GM21367 (cell line): ENCODE data around the gene GJD2.

Experiments
- ATAC-seq: cut with Tn5 transposase; IDR thresholded peaks from one replicate; pipeline ENCODE4 v1.9.1; 2021; ENCODE audit not compliant: unreplicated experiment

Gene GJD2

GRCh38 chr15:34773917-34774316, 19.1 kb upstream of the GJD2 start:
- ATAC-seq = no peak

DNA sequence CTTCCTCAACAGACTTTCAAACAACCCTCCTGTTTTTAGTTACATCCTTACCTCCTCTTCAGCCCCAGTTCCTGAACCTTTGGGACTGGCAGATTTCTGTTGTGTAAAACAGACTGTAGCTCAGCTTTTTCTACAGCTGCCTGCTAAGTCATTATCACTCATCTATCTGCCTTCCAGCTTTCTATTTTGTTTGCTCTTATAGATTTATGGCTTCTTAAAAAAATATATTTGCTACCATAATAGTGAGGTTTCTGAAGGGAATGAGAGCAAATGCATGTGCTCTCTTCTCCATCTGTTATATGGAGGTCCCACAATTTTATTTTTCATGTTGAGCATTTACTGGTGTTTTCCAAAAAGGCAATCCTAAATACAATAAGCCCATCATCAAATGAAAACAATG, 18.2 kb upstream of the GJD2 start:
- ATAC-seq = no peak

- ATAC-seq = no peak
Measured at GRCh38 chr15:34772312-34772711, 17.5 kb upstream of the GJD2 start.

- ATAC-seq = no peak
Measured at GRCh38 chr15:34769711-34770110, 14.9 kb upstream of the GJD2 start.

- no peak for ATAC-seq
Measured at GRCh38 chr15:34768530-34768929, 13.7 kb upstream of the GJD2 start.

DNA sequence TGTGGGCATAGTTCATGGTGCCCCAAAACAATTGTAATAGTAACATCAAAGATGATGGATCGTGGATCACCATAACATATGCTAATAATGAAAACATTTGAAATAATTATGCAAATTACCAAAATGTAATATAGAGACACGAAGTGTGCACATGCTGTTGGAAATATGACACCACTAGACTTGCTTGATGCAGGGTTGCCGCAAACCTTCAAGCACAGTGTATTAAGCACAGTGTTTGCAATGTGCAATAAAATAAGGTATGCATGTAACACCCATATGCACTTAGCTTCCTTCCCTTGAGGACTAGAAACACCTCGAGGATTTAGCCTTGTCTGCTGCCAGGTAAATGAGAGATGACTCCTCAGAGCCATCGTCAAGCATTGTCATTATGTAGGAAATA, 10.9 kb upstream of the GJD2 start:
- no peak for ATAC-seq

DNA sequence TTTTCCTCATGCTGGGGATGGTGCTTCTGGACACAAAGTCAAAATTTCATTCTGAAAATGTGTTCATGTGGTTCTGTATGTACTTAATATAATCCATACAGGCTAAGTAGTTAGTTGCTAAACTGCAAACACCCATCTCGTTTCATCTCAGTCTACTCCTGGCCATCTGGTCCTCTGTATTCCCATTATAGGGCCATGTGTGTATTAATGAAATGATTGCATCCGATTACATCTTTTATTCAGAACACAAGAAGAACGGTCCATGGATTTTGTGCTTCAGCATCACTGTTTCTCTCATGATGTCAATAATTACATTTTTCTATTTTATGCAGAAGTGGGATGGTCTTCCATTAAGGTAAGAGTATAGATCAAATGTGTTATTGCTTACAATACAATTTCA, 6.1 kb upstream of the GJD2 start:
- no peak for ATAC-seq

- ATAC-seq = no peak
Measured at GRCh38 chr15:34759992-34760391, 5.2 kb upstream of the GJD2 start.

DNA sequence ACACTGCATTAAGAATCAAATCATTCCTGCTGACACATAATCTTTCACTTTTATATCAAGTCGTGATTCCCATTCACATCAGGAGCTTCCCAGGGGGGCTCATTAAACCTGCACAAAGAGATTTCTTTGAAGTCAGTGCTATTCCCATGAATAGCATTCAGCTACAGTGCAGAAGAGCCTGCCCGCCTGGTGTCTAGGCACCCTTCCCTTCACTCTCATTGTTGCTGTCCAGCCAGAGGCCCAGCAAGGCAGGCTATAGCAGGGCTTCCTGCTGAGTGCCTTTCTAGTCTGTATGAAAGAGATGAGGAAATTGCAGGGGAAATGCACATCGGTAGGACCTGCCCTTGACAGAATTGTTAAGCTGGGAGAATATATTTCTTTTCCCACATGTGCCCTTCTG, 4.5 kb upstream of the GJD2 start:
- ATAC-seq = no peak

DNA sequence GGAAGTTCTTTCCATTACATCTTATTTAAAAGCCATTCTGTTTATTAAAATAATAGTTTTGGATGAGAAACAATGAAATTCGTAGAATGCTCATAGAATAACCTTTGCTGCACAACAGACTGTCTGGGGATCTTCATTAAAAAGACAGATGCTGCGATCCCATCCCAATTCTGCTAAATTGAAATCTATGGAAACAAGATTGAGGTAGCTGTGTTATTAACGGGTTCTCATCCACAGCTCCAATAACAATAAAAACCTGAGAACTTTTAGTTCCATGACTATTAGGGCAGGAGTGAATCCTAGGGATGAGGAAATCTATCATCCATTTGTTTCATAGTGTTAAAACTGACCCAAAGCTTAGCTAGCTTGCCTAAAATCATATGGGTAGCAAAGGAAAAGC, 2.5 kb upstream of the GJD2 start:
- ATAC-seq = no peak

- ATAC-seq = no peak
Measured at GRCh38 chr15:34755419-34755773, 598 bp upstream of the GJD2 start.

DNA sequence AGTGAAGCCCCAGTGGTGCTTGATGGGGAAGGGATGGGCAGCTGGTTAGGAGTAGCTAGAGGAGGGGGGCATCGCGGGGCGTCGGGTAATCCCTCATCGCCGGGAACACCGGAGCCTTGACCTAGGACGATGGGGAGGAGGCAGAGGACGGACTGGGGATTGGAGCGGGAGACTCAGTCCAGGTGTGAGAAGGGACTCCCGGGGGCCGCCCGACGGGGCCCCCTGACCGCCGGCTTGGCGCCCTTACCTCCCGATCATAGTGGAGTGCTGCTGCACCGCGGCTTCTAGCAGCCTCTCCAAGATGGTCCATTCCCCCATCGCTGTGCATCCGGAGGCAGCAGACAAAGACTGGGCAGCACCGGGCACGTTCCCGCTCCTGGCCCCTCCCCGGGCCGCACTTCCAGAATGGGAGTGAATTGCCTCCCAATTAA, 612 bp downstream of the GJD2 start:
- ATAC-seq = no peak

DNA sequence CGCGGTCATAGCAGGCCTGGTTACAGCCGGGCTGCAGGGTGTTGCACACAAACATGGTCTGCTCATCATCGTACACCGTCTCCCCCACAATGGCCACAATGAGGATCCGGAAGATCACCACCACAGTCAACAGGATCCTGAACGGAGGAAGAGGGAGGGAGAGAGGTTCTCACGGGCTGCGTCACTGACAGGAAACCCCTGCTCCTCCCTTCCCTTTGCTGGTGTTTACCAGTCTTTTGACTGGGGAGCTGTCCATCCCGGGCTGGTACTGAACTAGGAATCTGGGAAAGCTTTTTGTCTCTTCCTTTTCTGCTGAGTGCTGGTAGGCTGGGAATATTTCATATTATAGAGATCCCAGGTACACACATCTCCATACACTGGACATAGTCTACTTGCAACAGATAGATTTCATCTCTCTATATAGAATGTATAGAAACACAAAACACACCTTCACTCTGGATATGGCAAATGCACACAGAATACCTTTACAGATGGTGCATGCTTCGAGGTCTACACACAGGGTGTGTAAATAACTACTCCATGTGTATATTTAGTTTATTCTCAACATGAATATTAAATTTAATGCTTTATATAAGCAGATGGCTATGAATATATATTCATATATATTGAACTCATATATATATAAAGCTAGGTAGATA, 1.4 kb downstream of the GJD2 start:
- no peak for ATAC-seq

DNA sequence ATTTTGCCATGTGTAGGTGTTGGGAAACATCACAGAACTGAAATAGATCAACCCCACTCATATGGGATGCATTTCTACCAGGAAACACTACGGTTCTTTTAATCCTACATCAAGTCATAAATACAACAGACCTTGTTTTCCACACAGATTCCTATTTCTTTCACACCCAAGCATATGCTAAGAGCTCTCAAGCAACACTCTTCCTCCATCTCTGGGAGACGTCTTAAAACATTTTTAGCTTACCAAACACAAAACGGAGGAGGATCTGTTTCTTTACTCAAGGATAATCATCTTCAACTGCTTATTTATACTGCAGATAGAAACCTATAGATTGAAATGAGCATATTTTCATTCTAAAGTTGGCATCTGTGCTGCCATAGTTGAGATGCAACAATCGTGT, 5.1 kb downstream of the GJD2 start:
- ATAC-seq = no peak

DNA sequence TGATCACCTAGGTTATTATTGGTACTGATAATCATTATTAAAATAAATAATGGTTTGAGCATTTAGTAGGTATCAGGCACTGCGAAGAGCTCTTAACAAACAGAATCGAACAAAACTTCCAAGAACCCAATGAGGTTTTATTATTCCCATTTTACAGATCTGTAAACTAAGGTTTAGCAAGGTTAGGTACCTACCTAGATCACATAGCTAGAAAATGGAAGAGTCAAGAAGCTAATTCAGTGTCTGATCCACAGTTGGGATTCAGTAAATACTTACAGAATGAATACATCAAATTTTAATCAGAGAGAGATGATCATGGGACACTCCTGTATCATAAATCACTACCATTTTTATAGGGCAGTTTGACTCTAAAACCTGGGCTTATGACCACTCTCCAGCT, 15.5 kb downstream of the GJD2 start:
- no peak for ATAC-seq

DNA sequence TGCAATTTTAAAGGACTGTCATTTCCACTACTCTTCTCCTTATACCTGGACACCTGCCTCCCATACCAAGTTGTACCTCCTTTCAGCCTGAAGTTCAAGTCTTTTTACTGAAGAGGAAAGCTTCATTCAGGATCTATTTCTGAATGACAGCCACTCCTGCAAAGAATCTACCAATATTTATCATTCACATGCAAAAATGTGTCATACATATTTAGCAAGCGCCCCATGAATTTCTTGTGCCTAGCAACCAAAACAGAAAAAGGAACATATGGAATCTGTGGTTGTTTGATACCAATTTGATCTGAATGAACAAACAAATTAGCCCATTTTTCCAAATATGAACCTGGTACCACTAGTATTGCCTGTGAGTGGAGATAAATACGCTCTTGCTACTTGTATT, 16.8 kb downstream of the GJD2 start:
- no peak for ATAC-seq

GRCh38 chr15:34737477-34737876, 17.3 kb downstream of the GJD2 start:
- no peak for ATAC-seq

DNA sequence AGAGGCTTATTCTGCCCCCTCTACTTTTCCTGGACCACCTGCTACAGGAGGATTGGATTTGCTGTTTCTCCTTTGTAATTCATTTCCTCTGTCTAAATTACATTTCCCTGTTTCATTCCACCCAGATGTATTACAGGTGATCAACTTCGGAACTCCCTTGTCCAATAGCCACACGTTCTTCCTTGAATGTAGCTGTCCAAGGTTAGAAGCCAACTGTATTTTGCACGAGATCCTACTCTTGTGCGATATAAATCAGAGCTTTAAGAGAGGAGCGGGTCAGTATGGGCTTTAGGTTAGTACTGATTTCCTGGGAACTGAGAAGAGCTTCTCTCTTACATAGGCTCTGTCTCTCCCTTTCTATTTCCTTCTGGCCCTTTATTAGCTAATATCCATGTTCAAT, 20.5 kb downstream of the GJD2 start:
- no peak for ATAC-seq

GRCh38 chr15:34733621-34734020, 21.2 kb downstream of the GJD2 start:
- ATAC-seq = no peak

DNA sequence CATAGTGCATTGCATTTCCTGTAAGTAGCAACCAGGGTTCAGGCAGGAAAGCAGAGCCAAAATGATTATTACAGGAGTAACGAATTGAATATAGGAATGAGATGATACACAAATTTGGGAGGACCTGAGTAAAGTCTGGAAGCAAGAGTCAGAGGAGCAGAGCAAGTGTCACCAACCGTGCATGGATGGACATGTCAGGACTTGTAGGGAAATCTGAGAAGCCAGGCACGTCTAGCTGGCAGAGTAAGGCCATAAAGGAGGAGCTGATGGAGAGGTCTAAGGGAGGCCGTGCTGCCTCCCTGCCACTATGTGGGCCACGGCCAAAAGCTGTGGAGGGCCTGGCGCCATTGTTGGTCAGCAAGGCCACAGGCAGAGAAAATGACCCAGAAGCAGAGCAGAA, 22.4 kb downstream of the GJD2 start:
- ATAC-seq = no peak

DNA sequence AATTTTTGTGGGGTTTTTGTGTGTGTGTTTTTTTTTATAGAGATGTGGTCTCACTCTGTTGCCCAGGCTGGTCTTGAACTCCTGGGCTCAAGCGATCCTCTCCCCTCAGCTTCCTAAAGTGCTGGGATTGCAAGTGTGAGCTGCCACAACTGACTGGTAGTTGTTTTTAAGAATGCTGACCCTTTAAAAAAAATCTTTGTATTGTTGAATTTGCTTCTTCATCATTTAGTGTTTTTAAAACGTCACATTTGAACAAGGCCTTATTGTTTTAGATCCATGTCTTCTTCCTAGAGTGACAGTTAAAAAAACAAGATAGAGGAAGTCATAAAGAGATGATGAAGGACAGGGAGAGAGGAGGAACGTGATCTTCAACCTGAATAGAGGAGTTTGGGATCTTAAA, 24.1 kb downstream of the GJD2 start:
- no peak for ATAC-seq

GRCh38 chr15:34729886-34730285, 24.9 kb downstream of the GJD2 start:
- ATAC-seq = no peak

DNA sequence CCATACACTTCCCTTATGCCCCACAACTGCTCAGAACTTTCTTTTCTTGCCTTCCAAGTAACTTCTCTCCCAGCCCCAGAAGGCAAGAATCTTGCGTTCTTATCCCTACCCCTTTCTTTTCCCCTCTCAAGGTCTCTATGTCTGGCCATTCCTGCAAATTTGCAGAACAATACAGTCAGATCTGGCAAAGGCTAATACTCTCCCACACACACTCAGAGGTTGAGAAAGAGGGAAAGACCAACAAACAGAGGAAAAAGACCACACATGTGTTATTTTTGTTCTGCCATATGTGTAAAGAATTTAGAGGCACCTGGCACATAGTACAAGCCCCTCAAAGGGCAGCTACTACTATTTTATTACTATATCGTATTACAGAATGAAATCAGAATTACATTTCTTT, 25.7 kb downstream of the GJD2 start:
- ATAC-seq = no peak
